ENCODE results near the gene CARD11.
A peak's percentile ranks its signal among the peaks of the same experiment; 100 is the strongest.

Gene CARD11

GRCh38 chr7:2878306-2878705 lies 165.4 kb downstream of the CARD11 start:
- H3K4me1 ChIP-seq (ENCODE audit: control insufficient read depth in 1 of 2, insufficient read depth in 2 of 2, low read length in 2 of 2): no peaks in the 10 kb centered on the region
- no peak for DNase-seq
- H2BK120ac ChIP-seq (ENCODE audit: insufficient read depth, low read length, poor library complexity): no peak overlapping the region
- H3K27ac ChIP-seq (ENCODE audit: low read depth, low read length): no peak overlapping the region
- H3K4me2 ChIP-seq (ENCODE audit: low read length): no peak overlapping the region
- no peak overlapping the region for H3K4ac ChIP-seq (ENCODE audit: low read depth, low read length)
- no peak overlapping the region for H4K91ac ChIP-seq (ENCODE audit: low read depth, low read length)
- H3K79me2 ChIP-seq (ENCODE audit: control insufficient read depth, insufficient read depth, low read length, poor library complexity): no peaks in the 10 kb centered on the region
- no peaks in the 10 kb centered on the region for H3K36me3 ChIP-seq (ENCODE audit: control insufficient read depth in 1 of 2, insufficient read depth in 2 of 2, low read length in 2 of 2)
- no CpG with 5 or more reads among the region's 3 CpGs for WGBS (ENCODE audit: extremely low coverage, insufficient coverage, insufficient read length)
- no peak overlapping the region for H4K8ac ChIP-seq (ENCODE audit: low read depth, low read length)
- no peak overlapping the region for H3K23ac ChIP-seq (ENCODE audit: low read length)
- no peaks in the 10 kb centered on the region for H3K27me3 ChIP-seq (ENCODE audit: insufficient read depth, low read length)
- no peak overlapping the region for H3K18ac ChIP-seq (ENCODE audit: low read length)
- H2AK5ac ChIP-seq (ENCODE audit: low read length): no peak overlapping the region
- H3K9ac ChIP-seq (ENCODE audit: low read length): no peak overlapping the region
- no peak overlapping the region for H2AFZ ChIP-seq (ENCODE audit: insufficient read depth, low read length, poor library complexity)
- H3K9me3 ChIP-seq (ENCODE audit: insufficient read depth, low read depth, low read length): peaks cover 10% of the 10 kb centered on the region
- no peak overlapping the region for H2BK5ac ChIP-seq (ENCODE audit: low read depth, low read length, poor library complexity)
- H4K12ac ChIP-seq (ENCODE audit: low read depth, low read length): no peak overlapping the region
- H3K14ac ChIP-seq (ENCODE audit: low read length): no peak overlapping the region
- H3K4me3 ChIP-seq (ENCODE audit: low read depth, low read length): no peak overlapping the region
- H3K79me1 ChIP-seq (ENCODE audit: low read length): peaks cover 2% of the 10 kb centered on the region
- H2BK12ac ChIP-seq (ENCODE audit: low read length): no peak overlapping the region

- H3K9me3 ChIP-seq (ENCODE audit: insufficient read depth, low read depth, low read length): peaks cover 10% of the 10 kb centered on the region
- H2BK12ac ChIP-seq (ENCODE audit: low read length): no peak overlapping the region
- H4K12ac ChIP-seq (ENCODE audit: low read depth, low read length): no peak overlapping the region
- H3K18ac ChIP-seq (ENCODE audit: low read length): no peak overlapping the region
- H3K79me2 ChIP-seq (ENCODE audit: control insufficient read depth, insufficient read depth, low read length, poor library complexity): no peaks in the 10 kb centered on the region
- H2BK5ac ChIP-seq (ENCODE audit: low read depth, low read length, poor library complexity): no peak overlapping the region
- no CpG with 5 or more reads among the region's 24 CpGs for WGBS (ENCODE audit: extremely low coverage, insufficient coverage, insufficient read length)
- H4K8ac ChIP-seq (ENCODE audit: low read depth, low read length): no peak overlapping the region
- no peak overlapping the region for H3K23ac ChIP-seq (ENCODE audit: low read length)
- no peak overlapping the region for H3K4ac ChIP-seq (ENCODE audit: low read depth, low read length)
- H2BK120ac ChIP-seq (ENCODE audit: insufficient read depth, low read length, poor library complexity): no peak overlapping the region
- no peak overlapping the region for H3K4me3 ChIP-seq (ENCODE audit: low read depth, low read length)
- peaks cover 6% of the 10 kb centered on the region for H3K79me1 ChIP-seq (ENCODE audit: low read length)
- no peak overlapping the region for H3K14ac ChIP-seq (ENCODE audit: low read length)
- no peak overlapping the region for H2AFZ ChIP-seq (ENCODE audit: insufficient read depth, low read length, poor library complexity)
- H2AK5ac ChIP-seq (ENCODE audit: low read length): no peak overlapping the region
- H3K36me3 ChIP-seq (ENCODE audit: control insufficient read depth in 1 of 2, insufficient read depth in 2 of 2, low read length in 2 of 2): no peaks in the 10 kb centered on the region
- H3K27me3 ChIP-seq (ENCODE audit: insufficient read depth, low read length): no peaks in the 10 kb centered on the region
- no peaks in the 10 kb centered on the region for H3K4me1 ChIP-seq (ENCODE audit: control insufficient read depth in 1 of 2, insufficient read depth in 2 of 2, low read length in 2 of 2)
- H3K4me2 ChIP-seq (ENCODE audit: low read length): no peak overlapping the region
- H4K91ac ChIP-seq (ENCODE audit: low read depth, low read length): no peak overlapping the region
- H3K27ac ChIP-seq (ENCODE audit: low read depth, low read length): no peak overlapping the region
- peak; percentile 90 to 91 for DNase-seq
- no peak overlapping the region for H3K9ac ChIP-seq (ENCODE audit: low read length)
Measured at GRCh38 chr7:2876031-2876731, 167.5 kb downstream of the CARD11 start.

GRCh38 chr7:2873686-2874551 lies 169.7 kb downstream of the CARD11 start:
- Histone ChIP-seq H3K9me3 (ENCODE audit: insufficient read depth, low read depth, low read length) (no peaks in the 10 kb centered on the region), H4K12ac (ENCODE audit: low read depth, low read length) (peak overlapping the region; percentile 38), H3K79me2 (ENCODE audit: control insufficient read depth, insufficient read depth, low read length, poor library complexity) (no peaks in the 10 kb centered on the region), H3K27ac (ENCODE audit: low read depth, low read length) (no peak overlapping the region), H3K9ac (ENCODE audit: low read length) (no peak overlapping the region), H2BK5ac (ENCODE audit: low read depth, low read length, poor library complexity) (peak overlapping the region; percentile 70), H4K8ac (ENCODE audit: low read depth, low read length) (no peak overlapping the region), H3K4ac (ENCODE audit: low read depth, low read length) (no peak overlapping the region), H3K4me3 (ENCODE audit: low read depth, low read length) (no peak overlapping the region), H3K4me2 (ENCODE audit: low read length) (no peak overlapping the region), H3K23ac (ENCODE audit: low read length) (no peak overlapping the region), H3K36me3 (ENCODE audit: control insufficient read depth in 1 of 2, insufficient read depth in 2 of 2, low read length in 2 of 2) (no peaks in the 10 kb centered on the region), H3K79me1 (ENCODE audit: low read length) (peaks cover 6% of the 10 kb centered on the region), H2AFZ (ENCODE audit: insufficient read depth, low read length, poor library complexity) (no peak overlapping the region), H3K18ac (ENCODE audit: low read length) (no peak overlapping the region), H3K4me1 (ENCODE audit: control insufficient read depth in 1 of 2, insufficient read depth in 2 of 2, low read length in 2 of 2) (peaks cover 0 to 4% of the 10 kb centered on the region in 2 experiments), H4K91ac (ENCODE audit: low read depth, low read length) (no peak overlapping the region), H2BK12ac (ENCODE audit: low read length) (no peak overlapping the region), H3K27me3 (ENCODE audit: insufficient read depth, low read length) (no peaks in the 10 kb centered on the region), H3K14ac (ENCODE audit: low read length) (no peak overlapping the region), H2AK5ac (ENCODE audit: low read length) (no peak overlapping the region), H2BK120ac (ENCODE audit: insufficient read depth, low read length, poor library complexity) (no peak overlapping the region)
- peak; percentile 33 to 64 for DNase-seq
- WGBS (ENCODE audit: extremely low coverage, insufficient coverage, insufficient read length): no CpG with 5 or more reads among the region's 7 CpGs

- H4K12ac ChIP-seq (ENCODE audit: low read depth, low read length): peak overlapping the region; percentile 38
- no peak overlapping the region for H3K27ac ChIP-seq (ENCODE audit: low read depth, low read length)
- no peak for DNase-seq
- peaks cover 6% of the 10 kb centered on the region for H3K79me1 ChIP-seq (ENCODE audit: low read length)
- H2BK12ac ChIP-seq (ENCODE audit: low read length): no peak overlapping the region
- H3K79me2 ChIP-seq (ENCODE audit: control insufficient read depth, insufficient read depth, low read length, poor library complexity): no peaks in the 10 kb centered on the region
- no peaks in the 10 kb centered on the region for H3K27me3 ChIP-seq (ENCODE audit: insufficient read depth, low read length)
- no peak overlapping the region for H3K23ac ChIP-seq (ENCODE audit: low read length)
- no peak overlapping the region for H3K18ac ChIP-seq (ENCODE audit: low read length)
- H3K36me3 ChIP-seq (ENCODE audit: control insufficient read depth in 1 of 2, insufficient read depth in 2 of 2, low read length in 2 of 2): no peaks in the 10 kb centered on the region
- H4K8ac ChIP-seq (ENCODE audit: low read depth, low read length): no peak overlapping the region
- H3K4ac ChIP-seq (ENCODE audit: low read depth, low read length): no peak overlapping the region
- H2BK120ac ChIP-seq (ENCODE audit: insufficient read depth, low read length, poor library complexity): no peak overlapping the region
- H2BK5ac ChIP-seq (ENCODE audit: low read depth, low read length, poor library complexity): no peak overlapping the region
- H3K9me3 ChIP-seq (ENCODE audit: insufficient read depth, low read depth, low read length): no peaks in the 10 kb centered on the region
- H4K91ac ChIP-seq (ENCODE audit: low read depth, low read length): no peak overlapping the region
- no CpG with 5 or more reads among the region's 10 CpGs for WGBS (ENCODE audit: extremely low coverage, insufficient coverage, insufficient read length)
- no peak overlapping the region for H3K4me2 ChIP-seq (ENCODE audit: low read length)
- no peak overlapping the region for H3K14ac ChIP-seq (ENCODE audit: low read length)
- no peak overlapping the region for H2AK5ac ChIP-seq (ENCODE audit: low read length)
- peaks cover 0 to 4% of the 10 kb centered on the region in 2 experiments for H3K4me1 ChIP-seq (ENCODE audit: control insufficient read depth in 1 of 2, insufficient read depth in 2 of 2, low read length in 2 of 2)
- H3K9ac ChIP-seq (ENCODE audit: low read length): no peak overlapping the region
- H3K4me3 ChIP-seq (ENCODE audit: low read depth, low read length): no peak overlapping the region
- H2AFZ ChIP-seq (ENCODE audit: insufficient read depth, low read length, poor library complexity): no peak overlapping the region
Measured at GRCh38 chr7:2873146-2873545, 170.5 kb downstream of the CARD11 start.

All from trophoblast cell (in vitro differentiated cells and primary cell).